Amniotic epithelial cell (primary cell): Measurements from ENCODE around the gene TCAP.

ENCODE experiments used
- DNase-seq: peaks from one replicate; pipeline ENCODE4 v3.0.0-alpha.2; 2010; ENCODE audit warnings: low read depth

Gene TCAP

GRCh38 chr17:39651923-39652586 lies 13.1 kb upstream of the TCAP start:
- no peak for DNase-seq

- peak; percentile 54 for DNase-seq
These were observed 12.4 kb upstream of the TCAP start for GRCh38 chr17:39652587-39653315.

- no peak for DNase-seq
These were observed 11.9 kb upstream of the TCAP start for GRCh38 chr17:39653316-39653661.

DNA sequence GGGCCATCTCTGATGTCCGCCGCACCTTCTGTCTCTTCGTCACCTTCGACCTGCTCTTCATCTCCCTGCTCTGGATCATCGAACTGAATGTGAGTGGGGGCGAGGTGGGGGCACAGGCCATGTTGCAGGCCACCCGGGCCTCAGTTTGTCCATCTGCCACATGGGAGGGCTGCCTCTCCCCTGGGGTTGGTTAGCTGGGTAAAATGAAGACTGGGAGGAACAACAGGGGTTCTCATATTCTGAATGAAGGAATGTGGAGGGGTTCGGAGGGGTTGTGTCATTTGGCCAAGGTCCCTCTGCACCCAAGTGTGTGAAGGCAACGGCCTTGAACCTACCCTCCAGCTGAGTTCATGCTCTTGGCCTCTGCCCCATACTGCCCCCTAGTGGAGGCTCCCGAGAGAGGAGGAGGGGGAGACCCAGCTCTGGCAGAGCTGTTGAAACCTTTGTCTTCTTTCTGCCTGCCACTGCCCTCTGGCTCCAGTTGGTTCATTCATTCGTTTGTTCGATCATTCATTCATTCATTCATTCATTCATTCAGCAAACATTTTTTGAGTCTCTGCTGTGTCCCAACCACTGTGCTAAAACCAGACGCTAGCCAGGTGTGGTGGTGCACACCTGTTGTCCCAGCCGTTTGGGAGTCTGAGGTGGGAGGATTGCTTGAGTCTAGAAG lies 11.4 kb upstream of the TCAP start:
- peak; percentile 45 for DNase-seq

DNA sequence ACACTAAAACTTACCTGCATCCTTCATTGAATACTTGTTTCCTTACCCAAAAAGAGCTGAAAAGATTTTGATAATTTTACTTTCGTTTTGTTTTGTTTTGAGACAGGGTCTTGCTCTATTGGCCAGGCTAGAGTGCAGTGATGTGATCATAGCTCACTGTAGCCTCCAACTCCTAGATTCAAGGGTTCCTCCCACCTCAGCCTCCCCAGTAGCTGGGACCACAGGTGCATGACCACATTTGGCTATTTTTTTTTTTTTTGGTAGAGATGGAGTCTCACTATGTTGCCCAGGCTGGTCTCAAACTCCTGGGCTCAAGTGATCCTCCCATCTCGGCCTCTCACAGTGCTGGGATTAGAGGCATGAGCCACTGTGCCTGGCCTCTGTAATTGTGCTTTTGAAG lies 10.0 kb upstream of the TCAP start:
- DNase-seq, result no peak

DNA sequence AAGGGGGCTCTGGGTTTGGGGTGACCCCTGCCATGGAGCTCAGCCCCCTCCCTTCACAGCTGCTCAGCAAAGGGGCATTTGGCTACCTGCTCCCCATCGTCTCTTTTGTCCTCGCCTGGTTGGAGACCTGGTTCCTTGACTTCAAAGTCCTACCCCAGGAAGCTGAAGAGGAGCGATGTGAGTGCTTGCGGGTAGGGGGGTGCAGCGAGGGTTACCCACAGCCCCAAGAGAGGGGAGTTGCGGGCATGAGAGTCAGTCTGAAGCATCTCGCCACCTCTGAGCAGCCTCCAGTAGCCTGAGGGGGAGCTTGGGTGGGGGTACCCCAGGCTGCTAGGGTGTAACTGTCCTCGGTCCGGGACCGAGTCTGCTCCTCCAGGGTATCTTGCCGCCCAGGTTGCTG lies 6.8 kb upstream of the TCAP start:
- DNase-seq, result no peak

- DNase-seq, result no peak
These were observed 6.4 kb upstream of the TCAP start for GRCh38 chr17:39658760-39659159.

DNA sequence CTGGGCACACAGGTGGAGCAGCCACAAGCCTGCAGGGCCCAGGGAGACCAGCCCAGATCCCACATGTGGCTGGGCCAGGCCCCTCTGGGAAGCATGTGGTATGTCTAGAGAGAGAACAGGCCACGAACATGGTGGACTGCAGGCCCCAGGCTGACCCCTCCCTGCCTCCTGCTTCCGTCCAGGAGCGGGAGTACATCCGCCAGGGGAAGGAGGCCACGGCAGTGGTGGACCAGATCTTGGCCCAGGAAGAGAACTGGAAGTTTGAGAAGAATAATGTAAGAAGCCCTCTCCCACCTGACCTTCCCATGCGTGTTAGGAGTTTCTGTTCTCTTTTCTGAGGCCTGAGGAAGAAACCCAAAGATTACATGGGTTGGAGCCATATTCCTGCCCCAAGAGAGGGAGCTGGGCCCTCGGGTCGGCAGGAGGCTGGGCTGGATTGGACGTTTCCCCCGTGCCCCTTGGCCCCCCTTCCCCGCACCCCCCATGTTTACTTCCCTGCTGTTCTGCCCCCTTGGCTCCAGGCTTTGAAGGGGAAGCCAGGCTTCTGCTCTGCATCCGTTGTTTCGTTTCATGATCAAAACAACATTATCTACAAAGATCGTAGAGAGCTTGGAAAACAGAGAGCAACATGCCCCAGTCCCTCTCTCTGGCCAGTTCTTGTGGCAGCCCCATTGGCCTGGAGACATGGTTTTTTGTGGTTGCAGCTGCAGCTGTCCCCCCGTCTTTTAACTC lies 5.7 kb upstream of the TCAP start:
- no peak for DNase-seq

DNA sequence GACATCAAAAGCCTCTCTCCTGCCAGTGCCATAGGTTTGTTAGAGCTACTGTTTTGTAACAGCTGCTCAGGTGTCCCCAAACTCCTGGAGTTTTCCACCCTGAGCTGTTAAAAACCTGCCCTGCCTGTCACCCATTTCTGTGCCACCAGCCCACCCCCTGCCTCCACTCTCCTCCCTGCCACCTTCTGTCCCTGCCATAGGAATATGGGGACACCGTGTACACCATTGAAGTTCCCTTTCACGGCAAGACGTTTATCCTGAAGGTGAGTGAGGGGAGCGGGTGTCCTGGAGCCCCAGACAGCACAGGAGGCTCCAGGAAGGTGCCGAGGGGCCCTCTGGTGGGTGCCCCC lies 5.2 kb upstream of the TCAP start:
- no peak for DNase-seq

DNA sequence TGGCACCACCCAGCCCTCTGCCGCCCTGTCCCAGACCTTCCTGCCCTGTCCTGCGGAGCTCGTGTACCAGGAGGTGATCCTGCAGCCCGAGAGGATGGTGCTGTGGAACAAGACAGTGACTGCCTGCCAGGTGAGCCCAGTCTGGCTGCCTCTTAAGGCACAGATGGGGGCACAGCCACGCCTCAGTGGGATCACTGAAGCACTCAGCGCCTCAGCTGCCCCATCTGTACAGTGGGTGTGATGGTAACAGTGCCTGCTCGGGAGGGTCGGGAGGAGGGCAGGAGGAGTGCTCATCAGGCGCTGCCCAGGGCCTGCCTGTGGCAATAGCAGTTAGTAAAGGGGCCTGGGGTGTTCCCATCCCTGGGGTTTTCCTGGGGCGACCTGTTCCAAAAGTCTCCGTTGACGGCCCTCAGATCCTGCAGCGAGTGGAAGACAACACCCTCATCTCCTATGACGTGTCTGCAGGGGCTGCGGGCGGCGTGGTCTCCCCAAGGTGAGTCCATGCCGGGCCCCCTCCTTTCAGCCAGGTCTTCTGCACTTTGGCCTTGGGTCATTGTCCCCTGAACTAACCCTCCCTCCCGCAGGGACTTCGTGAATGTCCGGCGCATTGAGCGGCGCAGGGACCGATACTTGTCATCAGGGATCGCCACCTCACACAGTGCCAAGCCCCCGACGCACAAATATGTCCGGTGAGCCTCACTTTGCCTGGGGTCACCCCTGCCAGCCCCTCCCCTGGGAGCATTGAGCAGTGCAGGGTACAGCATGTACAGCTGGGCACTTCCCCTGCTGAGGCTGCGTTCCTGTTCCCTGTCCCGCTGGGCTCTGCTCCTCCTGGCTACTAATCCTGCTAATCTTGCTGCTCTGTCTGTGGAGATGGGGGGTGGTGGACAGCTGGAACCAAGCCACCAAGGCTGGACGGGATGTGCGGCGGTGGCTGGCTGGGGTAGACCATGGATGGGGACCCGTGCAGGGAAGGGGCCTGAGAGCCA lies 4.5 kb upstream of the TCAP start:
- DNase-seq, result peak; percentile 15

DNA sequence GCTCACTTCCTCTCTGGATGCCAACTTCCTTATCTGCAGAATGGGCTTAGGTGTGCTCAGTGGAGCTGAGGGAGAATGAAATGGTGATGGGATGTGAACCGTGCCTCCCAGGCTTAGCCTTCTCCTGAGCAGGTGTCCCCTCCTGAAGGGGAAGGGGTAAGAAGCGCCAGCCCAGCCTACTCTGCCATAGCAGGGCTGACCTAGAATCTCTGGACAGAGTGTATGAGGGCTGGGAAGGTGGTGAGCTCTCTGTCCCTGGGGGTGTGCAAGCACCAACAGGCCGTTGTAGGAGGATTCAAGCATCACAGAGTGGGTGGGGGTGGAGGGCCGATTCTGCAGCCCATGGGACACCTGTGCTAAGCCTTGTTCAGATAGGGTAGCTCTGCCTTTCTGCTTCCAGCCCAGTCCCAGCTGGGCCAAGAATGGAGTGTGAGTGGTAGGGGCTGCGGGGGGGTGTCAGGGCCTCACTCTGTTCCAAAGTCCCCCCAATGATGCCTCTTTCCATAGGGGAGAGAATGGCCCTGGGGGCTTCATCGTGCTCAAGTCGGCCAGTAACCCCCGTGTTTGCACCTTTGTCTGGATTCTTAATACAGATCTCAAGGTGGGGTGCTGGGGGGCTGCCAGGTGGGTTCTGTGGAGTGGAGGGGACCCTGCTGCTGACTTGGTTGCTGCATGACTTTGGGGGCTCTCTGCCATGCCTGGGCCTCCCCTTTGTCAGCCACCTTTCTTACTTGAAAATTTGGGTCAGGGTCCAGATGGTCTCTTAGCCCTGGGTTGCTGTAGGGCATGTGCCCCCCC lies 3.2 kb upstream of the TCAP start:
- no peak for DNase-seq

- no peak for DNase-seq
These were observed 2.4 kb upstream of the TCAP start for GRCh38 chr17:39662551-39663339.

DNA sequence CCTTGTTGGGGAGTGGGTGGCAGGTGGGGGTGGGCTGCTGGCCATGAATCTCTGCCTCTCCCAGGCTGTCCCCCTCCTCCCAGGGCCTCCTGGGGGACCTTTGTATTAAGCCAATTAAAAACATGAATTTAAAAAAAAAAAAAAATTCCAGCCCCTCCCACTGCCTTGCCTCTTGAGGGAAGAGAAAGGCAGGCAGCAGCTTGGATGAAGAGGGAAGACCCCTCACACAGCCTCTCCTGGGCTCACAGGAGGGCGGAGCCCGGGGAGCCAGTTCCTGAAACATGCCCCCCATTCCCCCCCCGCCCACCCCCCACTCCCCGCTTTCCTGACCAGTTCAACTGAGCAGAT lies 1.8 kb upstream of the TCAP start:
- DNase-seq, result no peak

DNA sequence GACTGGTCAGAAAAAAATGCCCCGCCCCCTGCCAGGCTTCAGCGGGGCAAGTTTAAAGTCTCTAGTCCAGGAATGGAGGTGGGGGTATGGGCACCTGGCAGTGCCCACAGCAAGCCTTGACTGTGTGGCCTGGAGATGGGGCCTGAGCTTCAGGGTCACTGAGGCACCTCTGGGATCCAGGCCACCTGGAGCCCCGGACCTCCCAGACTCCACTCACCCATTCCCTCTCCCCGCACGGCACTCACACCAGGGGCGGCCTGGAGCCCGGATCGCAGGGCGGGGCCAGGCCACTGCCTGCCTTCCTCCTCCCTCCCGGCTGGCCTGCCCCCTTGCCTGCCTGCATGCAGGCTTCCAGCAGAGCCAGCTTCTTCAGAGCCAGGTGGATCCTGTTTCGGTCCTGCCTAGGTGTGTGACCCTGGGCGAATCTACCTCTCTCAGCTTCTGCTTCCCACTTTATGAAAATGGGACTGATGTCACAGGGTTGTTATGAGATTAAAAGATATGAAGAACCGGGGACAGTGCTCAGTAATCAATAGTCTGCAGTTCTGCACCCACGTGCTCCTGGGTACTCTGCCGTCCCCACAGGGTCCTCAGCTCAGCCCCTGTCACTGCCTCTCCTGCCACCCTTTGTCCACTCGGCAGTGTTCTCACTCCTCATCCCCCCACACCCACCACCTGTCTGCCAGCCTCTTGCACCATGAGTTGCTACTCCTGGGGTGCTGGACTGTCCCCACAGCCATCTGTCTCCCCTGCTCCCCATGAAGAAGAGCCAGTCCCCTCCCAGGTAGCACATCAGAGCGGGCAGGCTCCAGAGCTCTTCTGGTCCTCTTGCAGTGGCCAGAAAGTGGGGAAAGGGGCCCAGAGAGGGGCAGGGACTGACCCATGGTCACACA lies 1.2 kb upstream of the TCAP start:
- DNase-seq, result no peak

- DNase-seq, result no peak
These were observed 584 bp downstream of the TCAP start for GRCh38 chr17:39665642-39666224.

- no peak for DNase-seq
These were observed 1.1 kb downstream of the TCAP start for GRCh38 chr17:39666231-39666600.

- no peak for DNase-seq
These were observed 1.6 kb downstream of the TCAP start for GRCh38 chr17:39666601-39667261.

DNA sequence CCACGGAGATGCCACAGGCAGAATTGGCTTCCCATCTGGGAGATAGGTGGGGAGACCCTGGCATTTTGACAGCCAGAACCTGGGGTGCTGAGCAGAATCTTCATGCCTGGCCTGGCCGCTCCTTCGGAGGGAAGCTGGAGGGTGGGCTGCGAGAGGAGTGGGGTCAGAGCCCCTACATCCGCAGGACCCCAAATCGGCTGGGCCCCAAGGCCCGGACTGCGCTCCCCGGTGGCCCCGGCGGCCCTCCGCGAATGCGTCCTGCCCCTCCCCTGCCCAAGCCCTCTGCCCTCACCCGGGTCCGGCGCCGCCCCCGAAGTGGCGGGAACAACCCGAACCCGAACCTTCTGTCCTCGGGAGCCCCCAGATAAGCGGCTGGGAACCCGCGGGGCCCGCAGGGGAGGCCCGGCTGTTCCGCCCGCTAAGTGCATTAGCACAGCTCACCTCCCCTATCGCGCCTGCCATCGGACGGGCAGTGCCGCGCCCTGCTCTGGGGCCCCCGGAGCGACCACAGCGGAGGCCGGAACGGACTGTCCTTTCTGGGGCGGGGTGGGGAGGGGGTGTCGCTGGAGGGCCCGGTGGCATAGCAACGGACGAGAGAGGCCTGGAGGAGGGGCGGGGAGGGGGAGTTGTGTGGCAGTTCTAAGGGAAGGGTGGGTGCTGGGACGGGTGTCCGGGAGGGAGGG lies 2.3 kb downstream of the TCAP start:
- no peak for DNase-seq
